ENCODE measurements around the gene LDB3.

Gene LDB3

DNA sequence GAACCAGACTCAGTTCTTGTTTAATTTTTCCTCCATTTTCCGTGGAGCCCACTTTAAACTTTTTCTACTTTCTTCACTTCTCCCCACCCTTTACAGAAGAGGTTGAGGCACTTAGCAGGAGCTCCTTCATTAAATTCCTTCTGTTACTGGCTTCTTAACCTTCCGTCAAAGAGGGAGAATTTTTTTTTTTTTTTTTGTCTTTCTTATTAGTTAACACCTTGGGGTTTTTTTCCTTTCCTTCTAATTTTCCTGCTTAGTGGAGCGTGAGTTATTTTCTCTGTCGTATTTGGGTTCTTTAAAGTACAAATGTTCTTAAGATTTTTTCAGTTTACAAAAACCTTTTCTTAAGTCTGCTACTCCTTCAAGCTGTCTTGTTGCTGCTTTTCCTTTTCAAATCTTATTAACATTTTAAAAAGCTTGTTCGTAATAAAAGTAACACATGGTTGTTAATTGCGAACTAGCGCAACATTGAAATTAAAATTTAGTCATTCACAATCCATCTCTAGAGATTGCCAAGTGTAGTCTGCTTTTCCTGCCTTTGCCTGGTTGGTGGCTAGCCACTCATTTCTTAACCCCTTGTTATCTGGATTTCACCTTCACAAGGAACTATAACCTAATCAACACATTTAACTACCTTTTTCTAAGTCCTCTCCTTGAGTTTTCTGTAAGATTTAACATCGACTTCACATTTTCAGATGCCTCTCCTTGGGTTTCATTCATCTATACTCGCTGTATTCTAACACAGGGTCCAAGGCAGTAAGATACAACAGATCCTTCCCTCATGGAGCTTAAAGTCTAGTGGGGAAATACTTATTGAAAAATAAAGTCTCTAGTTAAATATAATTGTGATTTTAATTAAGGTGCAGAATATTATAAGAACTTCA, 90.1 kb downstream of the LDB3 start:
- peak in 1 of 51 donors; percentile 34 for DNase-seq

DNA sequence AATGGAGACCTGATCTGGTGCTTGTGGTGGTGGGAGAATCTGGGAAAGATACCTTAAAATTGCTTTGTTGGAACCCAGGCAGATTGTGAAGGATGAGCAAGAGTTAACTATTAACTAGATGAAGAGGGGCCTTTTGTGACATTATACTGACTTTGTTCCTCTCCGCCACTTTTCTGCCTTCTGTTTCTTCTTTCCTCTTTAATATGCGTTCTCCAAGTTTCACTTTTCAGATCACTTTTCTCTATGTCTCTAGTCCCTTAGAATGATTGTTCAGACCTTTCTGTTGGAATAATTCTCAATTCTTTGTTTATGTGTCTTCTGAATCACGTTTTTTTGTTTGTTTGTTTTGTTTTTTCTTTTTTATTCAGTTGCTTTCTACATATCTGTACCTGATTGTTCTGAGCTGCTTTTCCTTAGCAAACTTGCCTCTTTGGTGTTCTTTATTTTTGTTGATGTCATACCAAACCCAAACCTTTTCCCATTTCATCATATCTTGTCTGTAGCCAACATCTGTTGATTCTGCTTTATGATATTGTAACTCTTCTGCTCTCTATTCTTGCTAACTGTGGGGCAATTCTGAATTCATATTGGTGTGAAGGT, 90.9 kb downstream of the LDB3 start:
- DNase-seq = no peak

DNA sequence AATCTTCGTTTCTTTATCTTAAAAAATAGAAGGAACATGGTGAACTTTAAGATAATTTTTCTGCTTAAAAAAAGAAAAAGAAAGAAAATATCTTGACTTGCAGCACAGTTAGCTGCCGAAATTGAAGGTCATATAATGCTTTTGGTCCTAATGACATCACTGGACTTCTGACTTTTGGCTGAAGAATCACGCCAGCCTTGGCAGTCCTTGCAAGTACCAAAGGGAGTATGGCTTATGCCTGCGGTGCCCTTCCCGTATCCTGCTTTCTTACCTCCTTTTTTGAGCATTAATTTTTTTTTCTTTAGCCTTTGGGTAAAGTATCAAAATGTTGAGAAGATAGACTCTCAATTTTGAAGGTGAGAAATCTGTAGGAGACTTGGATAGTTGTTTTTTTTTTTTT, 95.1 kb downstream of the LDB3 start:
- no peak for DNase-seq

DNA sequence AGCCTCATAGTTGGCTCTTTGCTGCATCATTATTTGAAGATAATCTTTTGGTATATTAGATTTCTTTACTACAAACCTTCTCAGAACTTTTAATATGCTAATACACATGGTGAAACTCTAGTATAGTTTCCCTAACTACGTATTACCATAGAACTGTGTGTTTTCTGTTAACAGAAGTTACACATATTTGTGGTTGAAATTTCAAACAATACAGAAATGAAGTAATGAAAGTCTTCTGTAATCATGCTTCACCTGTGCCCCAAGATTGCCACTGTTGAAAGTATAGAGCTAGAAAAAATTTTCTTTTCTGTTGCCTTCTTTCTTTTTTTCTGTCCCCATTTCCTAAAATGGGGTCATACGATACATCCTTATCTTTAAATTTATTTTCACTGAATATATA, 97.2 kb downstream of the LDB3 start:
- DNase-seq = no peak

DNA sequence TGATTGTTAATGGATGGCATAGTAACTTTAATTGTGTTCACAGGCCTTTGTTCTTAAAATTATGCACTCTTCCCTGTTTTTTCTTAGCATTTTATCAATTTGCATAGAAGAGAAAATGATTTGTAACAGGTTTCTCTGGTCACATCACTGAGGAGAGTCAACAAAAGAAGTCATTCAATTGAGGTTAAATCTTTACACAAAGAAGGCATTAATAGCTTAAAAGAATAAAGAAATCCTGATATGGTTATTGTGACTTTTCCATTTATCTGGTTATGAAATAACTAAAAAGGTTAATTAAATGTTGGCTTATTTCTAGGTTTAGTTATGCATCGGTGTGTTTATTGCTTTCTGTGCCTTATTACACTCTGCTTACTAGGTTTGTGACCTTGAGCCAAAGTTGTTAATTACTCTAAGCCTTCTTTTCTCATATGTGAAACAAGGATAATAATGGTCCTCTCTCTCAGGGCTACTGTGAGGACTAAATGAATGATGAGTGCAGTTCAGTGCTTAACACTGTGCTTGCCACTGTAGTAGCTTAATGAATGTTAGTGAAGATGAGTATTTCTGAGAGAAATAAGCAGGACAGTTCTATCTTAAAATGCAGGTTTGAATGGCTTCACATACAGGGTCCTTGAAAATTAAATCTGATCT, 100.2 kb downstream of the LDB3 start:
- DNase-seq = no peak

DNA sequence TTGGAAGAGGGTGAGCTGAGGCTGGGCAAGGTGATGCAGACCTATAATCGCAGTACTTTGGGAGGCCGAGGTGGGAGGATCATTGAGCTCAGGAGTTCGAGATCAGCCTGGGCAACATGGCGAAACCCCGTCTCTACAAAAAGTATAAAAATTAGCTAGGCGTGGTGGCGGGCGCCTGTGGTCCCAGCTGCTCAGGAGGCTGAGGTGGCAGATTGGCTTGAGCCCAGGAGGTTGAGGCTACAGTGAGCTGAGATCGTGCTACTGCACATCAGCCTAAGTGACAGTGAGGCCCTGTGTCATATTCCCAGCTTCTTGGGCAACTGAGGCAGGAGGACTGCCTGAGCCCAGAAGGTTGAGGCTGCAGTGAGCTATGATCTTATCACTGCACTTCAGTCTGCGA, 101.7 kb downstream of the LDB3 start:
- no peak for DNase-seq

DNA sequence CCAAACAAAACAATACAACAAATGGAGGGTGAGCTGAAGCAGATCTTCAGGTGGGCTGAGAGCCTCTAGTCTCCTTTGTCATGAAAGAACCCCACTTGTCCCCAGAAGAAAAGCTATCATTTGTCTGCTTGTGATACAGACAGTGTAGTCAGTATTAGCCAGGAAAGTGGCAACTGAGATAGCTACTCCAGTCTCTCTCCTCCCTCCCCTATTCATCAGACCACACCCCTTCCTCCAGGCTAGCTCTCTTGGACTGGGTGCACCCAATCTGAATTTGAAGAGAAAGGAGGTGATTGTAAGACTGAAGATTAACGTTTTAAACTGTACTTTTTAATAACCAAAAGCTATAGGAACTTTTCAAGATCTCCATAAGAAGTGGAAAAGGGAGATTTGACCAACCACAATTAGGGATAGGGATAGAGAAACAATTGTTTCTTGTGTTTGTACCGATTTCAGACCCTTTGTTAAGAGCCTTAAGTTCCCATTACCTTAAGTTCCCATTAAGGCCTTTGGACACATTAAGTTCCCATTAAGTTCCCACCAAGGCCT, 102.2 kb downstream of the LDB3 start:
- DNase-seq = no peak

DNA sequence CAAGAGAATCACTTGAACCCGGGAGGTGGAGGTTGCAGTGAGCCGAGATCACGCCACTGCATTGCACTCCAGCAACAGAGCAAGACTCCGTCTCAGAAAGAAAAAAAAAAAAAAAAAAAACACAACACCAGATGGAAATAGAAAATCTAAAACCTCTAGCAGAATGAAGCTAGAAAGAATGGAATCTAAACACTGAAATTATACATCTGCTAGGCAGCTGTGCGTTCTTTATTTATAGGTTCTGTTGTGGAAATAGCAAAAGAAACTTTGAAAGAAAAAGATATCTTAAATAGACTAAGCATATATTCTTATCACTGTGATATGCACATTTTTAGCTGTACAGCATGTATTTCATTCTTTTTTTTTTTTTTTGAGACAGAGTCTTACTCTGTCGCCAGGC, 105.2 kb downstream of the LDB3 start:
- DNase-seq = no peak

DNA sequence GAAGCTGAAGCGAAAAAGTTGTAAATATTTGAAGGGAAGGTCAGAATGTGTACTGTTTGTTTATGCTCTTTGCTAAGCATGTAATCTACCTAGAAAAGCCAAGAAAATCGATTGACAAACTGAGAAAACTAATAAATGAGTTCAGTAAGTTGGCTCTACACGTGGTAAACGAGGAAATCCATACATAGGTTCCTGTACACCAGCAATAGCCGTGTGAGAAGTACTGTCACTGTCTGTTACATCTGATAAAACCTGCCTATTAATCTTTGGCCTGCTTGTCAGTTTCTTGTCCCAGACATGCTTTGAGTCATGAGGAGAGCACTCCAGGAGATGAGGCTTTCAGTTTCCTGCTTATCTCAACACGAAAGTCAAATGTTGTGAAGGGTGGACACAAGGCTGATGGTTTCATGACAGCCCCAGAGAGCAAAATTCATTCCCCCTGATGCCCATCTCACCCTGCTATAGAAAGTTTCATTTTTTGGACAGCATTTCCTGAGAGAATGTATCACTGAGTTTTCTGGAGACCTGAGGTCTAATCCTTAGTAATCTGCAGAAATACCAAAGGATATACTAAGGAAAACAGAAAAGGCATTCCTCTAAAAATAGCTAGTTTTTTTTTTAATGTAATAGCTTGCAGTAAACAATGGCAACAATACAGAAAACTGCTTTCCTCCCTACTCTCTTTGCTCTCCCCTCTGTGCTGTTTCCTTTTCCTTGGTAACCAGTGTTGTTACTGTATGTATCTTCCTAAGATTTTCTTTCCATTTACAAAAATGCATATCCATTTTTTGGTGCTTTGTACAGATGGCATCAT, 107.0 kb downstream of the LDB3 start:
- peak in 1 of 51 donors; percentile 19 for DNase-seq

DNA sequence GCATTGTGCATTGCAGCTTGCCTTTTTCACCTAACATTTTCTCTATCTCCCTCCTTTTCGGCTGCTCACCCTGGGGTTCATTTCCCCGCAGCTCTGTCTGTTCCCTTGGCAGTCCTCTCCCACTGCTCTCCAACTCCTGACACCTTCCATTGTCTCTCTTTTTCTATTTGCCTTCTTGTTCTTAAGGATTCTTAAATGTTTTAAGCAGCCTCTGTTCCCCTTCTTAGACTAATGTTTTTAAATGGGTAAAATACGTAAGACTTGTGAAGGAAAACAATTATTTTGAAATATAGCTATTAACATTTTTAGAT, 107.5 kb downstream of the LDB3 start:
- DNase-seq = peak in 1 of 51 donors; percentile 39

DNA sequence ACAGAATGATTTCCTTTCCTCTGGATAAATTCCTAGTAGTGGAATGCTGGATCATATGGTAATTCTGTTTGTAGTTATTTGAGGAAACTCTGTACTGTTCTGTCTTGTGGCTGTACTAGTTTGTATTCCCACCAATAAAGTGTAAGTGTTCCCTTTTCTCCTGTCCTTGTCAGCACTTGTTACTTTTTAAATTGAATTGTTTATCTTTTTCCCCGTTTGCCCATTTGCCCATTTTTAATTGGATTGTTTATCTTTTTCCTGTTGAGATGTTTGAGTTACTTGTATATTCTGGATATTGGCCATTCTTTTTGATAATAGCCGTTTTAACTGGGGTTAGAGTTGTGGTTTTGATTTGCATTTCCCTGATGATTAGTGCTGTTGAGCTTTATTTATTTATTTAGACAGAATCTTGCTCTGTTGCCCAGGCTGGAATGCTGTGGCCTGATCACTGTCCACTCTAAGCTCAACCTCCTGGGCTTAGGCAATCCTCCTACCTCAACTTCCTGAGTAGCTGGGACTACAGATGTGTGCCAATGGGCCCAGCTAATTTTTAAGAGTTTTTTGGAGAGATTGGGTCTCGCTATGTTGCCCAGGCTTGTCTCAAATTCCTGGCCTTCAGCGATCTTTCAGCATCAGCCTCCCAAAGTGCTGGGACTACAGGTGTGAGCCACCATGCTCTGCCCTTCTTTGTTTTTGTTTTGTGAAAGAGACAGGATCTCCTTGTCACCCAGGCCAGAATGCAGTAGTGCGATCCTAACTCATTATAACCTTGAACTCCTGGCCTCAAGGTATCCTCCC, 111.1 kb downstream of the LDB3 start:
- DNase-seq = no peak

DNA sequence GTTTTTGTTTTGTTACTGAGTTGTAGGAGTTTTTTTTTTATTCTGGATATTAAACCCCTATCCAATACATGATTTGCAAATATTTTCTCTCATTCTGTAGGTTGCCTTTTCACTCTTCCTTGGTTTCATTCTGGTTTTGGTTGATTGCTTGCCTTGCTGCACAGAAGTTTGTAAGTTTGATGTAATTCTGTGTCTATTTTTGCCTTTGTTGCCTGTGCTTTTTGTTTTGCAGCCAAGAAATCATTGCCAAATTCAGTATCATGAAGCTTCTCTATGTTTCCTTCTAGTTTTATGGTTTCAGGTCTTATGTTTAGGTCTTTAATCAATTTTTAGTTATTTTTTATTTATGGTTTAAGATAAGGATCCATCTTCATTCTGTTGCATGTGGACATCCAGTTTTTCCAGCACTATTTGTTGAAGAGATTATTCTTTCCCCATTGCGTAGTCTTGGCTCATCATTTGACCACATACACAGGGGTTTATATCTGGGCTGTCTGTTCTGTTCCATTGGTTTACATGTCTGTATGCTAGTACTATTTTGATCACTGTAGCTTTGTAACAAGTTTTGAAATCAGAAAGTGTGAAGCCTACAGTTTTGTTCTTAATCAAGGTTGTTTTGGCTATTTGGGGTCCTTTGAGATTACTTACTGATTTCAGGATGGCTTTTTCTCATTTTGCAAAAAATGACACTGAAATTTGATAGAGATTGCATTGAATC, 114.5 kb downstream of the LDB3 start:
- no peak for DNase-seq

DNA sequence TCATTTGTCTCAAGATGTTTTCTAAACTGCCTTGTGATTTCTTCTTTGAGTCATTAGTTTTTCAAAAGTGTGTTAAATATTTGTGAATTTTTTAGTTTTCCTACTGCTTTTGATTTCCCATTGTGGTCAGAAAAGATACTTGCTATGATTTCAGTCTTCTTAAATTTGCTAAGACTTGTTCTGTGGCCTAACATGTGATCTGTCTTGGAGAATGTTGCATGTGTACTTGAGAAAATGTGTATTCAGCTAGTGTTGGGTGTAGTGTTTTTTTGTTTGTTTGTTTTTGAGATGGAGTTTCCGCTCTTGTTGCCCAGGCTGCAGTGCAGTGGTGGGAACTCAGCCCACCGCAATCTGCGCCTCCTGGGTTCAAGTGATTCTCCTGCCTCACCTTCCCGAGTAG, 116.7 kb downstream of the LDB3 start:
- DNase-seq = no peak
